ENCODE measurements around the gene CDYL. TPM values are rescaled to one million over a fixed set of nuclear protein-coding genes. Genes with fewer than 3 reads are reported as not detected.

CDYL gene
- total RNA-seq, 3 donors from 2014 or later = 58.9 to 74.9 (median 71.9) TPM

DNA sequence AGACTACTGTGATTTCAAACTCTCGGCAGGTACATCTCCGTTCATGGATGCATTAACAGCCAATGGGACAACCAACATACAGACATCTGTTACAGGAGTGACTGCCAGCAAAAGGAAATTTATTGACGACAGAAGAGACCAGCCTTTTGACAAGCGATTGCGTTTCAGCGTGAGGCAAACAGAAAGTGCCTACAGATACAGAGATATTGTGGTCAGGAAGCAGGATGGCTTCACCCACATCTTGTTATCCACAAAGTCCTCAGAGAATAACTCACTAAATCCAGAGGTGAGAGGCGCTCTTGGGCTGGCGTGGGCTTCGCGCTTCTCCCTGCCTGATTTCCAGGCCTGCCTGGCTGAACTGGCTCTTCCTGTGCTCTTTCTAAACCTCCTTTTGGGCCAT is 159.3 kb downstream of the CDYL start:
- TF ChIP-seq, protein P1, sequence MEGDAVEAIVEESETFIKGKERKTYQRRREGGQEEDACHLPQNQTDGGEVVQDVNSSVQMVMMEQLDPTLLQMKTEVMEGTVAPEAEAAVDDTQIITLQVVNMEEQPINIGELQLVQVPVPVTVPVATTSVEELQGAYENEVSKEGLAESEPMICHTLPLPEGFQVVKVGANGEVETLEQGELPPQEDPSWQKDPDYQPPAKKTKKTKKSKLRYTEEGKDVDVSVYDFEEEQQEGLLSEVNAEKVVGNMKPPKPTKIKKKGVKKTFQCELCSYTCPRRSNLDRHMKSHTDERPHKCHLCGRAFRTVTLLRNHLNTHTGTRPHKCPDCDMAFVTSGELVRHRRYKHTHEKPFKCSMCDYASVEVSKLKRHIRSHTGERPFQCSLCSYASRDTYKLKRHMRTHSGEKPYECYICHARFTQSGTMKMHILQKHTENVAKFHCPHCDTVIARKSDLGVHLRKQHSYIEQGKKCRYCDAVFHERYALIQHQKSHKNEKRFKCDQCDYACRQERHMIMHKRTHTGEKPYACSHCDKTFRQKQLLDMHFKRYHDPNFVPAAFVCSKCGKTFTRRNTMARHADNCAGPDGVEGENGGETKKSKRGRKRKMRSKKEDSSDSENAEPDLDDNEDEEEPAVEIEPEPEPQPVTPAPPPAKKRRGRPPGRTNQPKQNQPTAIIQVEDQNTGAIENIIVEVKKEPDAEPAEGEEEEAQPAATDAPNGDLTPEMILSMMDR (IDR thresholded peaks at IDR 0.05) = no peak
- DNase-seq (no peak), ATAC-seq (no peak)
- H3K9me3 ChIP-seq = no peaks in the 10 kb centered on the region
- no peak overlapping the region for H3K4me3 ChIP-seq
- H3K4me1 ChIP-seq (ENCODE audit: low read depth) = peaks cover 8% of the 10 kb centered on the region
- H3K36me3 ChIP-seq (ENCODE audit: low read depth) = no peaks in the 10 kb centered on the region
- intact Hi-C loops (cut with DNase I, micrococcal nuclease) = loop anchor here in 1 of 2 donors (10.0 kb wide), 1 partner anchor 131 kb away; no protein-coding TSS in a partner anchor

DNA sequence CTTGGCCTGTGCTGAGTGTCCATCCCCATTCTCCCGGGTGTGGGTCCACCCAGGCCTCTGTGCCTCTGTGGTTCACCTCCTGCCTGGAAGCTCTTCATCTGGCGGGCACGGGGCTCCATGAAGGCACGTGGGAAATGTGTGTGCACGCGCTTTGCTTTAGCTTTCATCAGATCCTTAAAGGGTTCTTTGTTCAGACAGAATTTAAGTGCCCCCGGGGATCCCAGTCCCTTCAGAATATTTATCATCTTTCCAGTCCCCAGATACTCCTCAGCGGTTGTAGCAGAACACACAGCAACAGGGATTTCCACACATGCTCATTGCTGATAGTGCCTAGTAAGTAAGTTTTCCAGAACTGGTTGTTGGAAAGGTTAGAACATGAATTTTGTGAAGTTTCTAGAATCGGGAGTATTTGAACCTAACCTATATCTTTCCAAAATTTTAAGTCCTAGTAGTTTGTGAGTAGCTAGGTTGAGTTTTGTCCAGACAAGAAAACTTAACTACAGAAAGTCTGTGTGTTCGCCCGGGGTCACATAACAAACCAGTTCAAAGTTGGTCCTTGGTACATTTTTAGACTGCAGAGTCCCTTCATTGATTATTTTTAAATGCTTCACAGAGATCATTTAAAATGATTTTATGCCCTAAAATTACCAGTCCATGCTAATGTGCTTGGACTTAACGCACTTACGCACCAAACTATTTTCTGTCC is 159.9 kb downstream of the CDYL start:
- no peak for DNase-seq
- intact Hi-C loops (cut with DNase I, micrococcal nuclease) = loop anchor here in 1 of 2 donors (10.0 kb wide), 1 partner anchor 131 kb away; no protein-coding TSS in a partner anchor
- H3K4me1 ChIP-seq (ENCODE audit: low read depth) = peaks cover 8% of the 10 kb centered on the region
- no peak overlapping the region for H3K4me3 ChIP-seq
- no peaks in the 10 kb centered on the region for H3K36me3 ChIP-seq (ENCODE audit: low read depth)
- no peaks in the 10 kb centered on the region for H3K9me3 ChIP-seq
- no peak for ATAC-seq
- TF ChIP-seq, protein P1 (IDR thresholded peaks at IDR 0.05) = no peak

DNA sequence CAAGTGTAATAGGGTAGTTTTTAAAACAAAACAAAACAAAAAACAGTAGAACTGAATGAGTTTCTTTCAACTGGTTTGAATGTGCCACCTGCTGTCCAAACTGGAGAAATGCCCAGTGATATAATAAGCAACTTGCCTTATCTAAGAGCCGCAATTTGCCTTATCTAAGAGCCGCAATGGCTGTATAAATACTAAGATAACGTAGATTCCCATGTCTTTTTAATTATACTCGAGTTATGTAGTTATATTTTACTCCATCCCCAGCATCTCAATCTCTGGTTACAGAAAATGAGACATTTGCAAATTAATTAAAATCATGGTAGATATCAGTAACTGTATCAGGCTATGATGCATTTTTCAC is 160.5 kb downstream of the CDYL start:
- H3K36me3 ChIP-seq (ENCODE audit: low read depth) = no peaks in the 10 kb centered on the region
- H3K4me3 ChIP-seq = no peak overlapping the region
- H3K9me3 ChIP-seq = no peaks in the 10 kb centered on the region
- intact Hi-C loops (cut with DNase I, micrococcal nuclease) = loop anchor here in 1 of 2 donors (10.0 kb wide), 1 partner anchor 132 kb away; no protein-coding TSS in a partner anchor
- peak; percentile 64 for ATAC-seq
- H3K4me1 ChIP-seq (ENCODE audit: low read depth) = peaks cover 3% of the 10 kb centered on the region
- peak in 1 of 3 donors; percentile 33 for DNase-seq
- TF ChIP-seq, protein P1 (IDR thresholded peaks at IDR 0.05) = no peak

DNA sequence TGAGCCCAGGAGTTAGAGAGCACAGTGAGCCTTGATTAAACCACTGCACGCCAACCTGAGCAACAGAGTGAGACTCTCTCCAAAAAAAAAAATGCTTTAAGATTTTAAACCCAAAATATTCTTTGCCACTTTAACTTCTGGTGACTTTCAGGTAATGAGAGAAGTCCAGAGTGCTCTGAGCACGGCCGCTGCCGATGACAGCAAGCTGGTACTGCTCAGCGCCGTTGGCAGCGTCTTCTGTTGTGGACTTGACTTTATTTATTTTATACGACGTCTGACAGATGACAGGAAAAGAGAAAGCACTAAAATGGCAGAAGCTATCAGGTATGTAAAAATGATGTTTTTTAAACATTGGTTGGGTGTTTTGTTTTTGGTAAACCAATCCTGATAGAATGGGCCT is 161.2 kb downstream of the CDYL start:
- intact Hi-C loops (cut with DNase I, micrococcal nuclease) = loop anchor here in 1 of 2 donors (10.0 kb wide), 1 partner anchor 133 kb away; no protein-coding TSS in a partner anchor
- Histone ChIP-seq H3K4me1 (ENCODE audit: low read depth) (peaks cover 7% of the 10 kb centered on the region), H3K36me3 (ENCODE audit: low read depth) (no peaks in the 10 kb centered on the region), H3K9me3 (no peaks in the 10 kb centered on the region), H3K4me3 (no peak overlapping the region)
- TF ChIP-seq, protein P1 (IDR thresholded peaks at IDR 0.05) = no peak
- DNase-seq (no peak), ATAC-seq (no peak)

DNA sequence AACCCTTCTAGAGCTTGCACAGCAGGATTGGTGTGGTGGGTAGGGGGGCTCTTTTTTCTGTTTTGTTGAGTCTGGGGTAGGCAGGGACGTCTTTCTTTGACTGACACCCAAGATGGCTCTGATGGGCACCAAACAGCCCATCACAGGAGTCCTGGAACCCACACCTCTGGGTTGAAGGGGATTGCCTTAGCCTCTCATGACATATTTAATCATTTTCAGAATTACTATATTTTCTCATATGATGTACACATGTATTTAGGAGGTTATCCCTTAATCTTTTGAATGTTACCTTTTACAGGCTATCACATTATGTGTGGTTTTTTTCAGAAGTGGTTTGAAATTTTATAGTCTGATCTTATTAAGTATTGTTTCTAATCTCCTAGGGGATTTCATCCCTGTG is 163.0 kb downstream of the CDYL start:
- peaks cover 13% of the 10 kb centered on the region for H3K4me1 ChIP-seq (ENCODE audit: low read depth)
- intact Hi-C loops (cut with DNase I, micrococcal nuclease) = loop anchor here in 1 of 2 donors (10.0 kb wide), 1 partner anchor 134 kb away; no protein-coding TSS in a partner anchor
- no peak overlapping the region for H3K4me3 ChIP-seq
- no peak for ATAC-seq
- no peak for DNase-seq
- H3K36me3 ChIP-seq (ENCODE audit: low read depth) = no peaks in the 10 kb centered on the region
- no peaks in the 10 kb centered on the region for H3K9me3 ChIP-seq
- TF ChIP-seq, protein P1 (IDR thresholded peaks at IDR 0.05) = no peak
